HEK293T (cell line): ENCODE measurements around the gene ALOX15.

ENCODE experiments used
- ARNT ChIP-seq: fragments of 450-650 bp; IDR thresholded peaks from 2 replicates; pipeline ENCODE4 v1.6.1; 2017; ENCODE audit warnings: mild to moderate bottlenecking
- ELF4 ChIP-seq: fragments of 450-650 bp; IDR thresholded peaks from 2 replicates; pipeline ENCODE4 v1.6.1; 2017; ENCODE audit warnings: antibody characterized with exemption
- FOXK2 ChIP-seq: fragments of 450-650 bp; IDR thresholded peaks from 2 replicates; pipeline ENCODE4 v1.6.1; 2016; ENCODE audit warnings: mild to moderate bottlenecking
- FOXM1 ChIP-seq: fragments of 450-650 bp; IDR thresholded peaks from 2 replicates; pipeline ENCODE4 v1.6.1; 2017; ENCODE audit warnings: mild to moderate bottlenecking, borderline replicate concordance
- LEF1 ChIP-seq: fragments of 450-650 bp; IDR thresholded peaks from 2 replicates; pipeline ENCODE4 v1.6.1; 2017; ENCODE audit warnings: mild to moderate bottlenecking, borderline replicate concordance
- NFRKB ChIP-seq: fragments of 450-650 bp; IDR thresholded peaks from 2 replicates; pipeline ENCODE4 v1.6.1; 2016; ENCODE audit warnings: mild to moderate bottlenecking, moderate library complexity
- SP1 ChIP-seq: fragments of 450-650 bp; IDR thresholded peaks from 2 replicates; pipeline ENCODE4 v1.6.1; 2017
- ZNF384 ChIP-seq: fragments of 450-650 bp; IDR thresholded peaks from 2 replicates; pipeline ENCODE4 v1.6.1; 2016
- TF ChIP-seq, protein P1 (sequence below): fragments of 450-650 bp; IDR thresholded peaks from 2 replicates; pipeline ENCODE4 v1.6.1; 2016

DNA sequence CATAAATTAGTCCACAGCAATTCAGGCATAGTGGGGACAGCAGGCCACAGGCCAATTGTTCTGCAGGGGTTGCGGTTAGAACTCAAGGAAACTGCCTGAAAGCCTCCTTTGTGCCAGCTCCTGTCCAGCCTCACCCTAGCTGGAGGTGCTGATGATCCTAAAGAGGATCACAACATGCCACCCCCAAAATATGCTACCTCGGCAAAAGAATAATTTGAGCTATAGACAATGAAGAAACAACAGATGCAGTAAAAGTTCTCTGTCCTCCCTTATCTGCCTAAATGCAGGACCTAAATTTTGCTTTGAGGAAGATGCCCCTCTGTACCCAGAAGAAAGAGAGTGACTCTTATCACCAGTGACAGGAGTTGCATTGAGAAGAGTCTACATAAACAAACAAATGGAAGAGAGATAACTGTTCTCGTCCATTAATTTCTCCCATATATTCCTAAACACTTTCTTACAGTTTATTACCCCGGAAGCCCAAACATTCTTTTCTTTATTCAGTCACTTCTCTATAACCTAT lies 14.7 kb downstream of the ALOX15 start:
- TF ChIP-seq, protein P1, sequence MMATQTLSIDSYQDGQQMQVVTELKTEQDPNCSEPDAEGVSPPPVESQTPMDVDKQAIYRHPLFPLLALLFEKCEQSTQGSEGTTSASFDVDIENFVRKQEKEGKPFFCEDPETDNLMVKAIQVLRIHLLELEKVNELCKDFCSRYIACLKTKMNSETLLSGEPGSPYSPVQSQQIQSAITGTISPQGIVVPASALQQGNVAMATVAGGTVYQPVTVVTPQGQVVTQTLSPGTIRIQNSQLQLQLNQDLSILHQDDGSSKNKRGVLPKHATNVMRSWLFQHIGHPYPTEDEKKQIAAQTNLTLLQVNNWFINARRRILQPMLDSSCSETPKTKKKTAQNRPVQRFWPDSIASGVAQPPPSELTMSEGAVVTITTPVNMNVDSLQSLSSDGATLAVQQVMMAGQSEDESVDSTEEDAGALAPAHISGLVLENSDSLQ: no peak
- TF ChIP-seq FOXM1 (no peak), FOXK2 (no peak), ZNF384 (no peak), NFRKB (no peak), ELF4 (no peak), ARNT (no peak), LEF1 (no peak), SP1 (no peak)
